ENCODE results near the gene C1QTNF8.

The C1QTNF8 gene

GRCh38 chr16:1125471-1125870 lies 29.4 kb upstream of the C1QTNF8 start:
- TF ChIP-seq TAF1 (IDR thresholded peaks at IDR 0.05; ENCODE audit: borderline replicate concordance, insufficient read depth, low read length) = no peak
- TF ChIP-seq FOXP2 (optimal IDR thresholded peaks at IDR 0.05; ENCODE audit: borderline replicate concordance, extremely low read depth, extremely low read length, insufficient read depth) = no peak
- TF ChIP-seq POLR2AphosphoS5 (IDR thresholded peaks at IDR 0.05; ENCODE audit: low read depth, low read length) = no peak
- no peak for TF ChIP-seq SIN3A (IDR thresholded peaks at IDR 0.05; ENCODE audit: borderline replicate concordance, insufficient read depth, low read length)
- TF ChIP-seq REST (IDR thresholded peaks at IDR 0.05; ENCODE audit: insufficient read depth in 1 of 2, low read depth in 2 of 2, low read length in 2 of 2) = no peak

GRCh38 chr16:1124795-1125194 lies 28.8 kb upstream of the C1QTNF8 start:
- TF ChIP-seq TAF1 (IDR thresholded peaks at IDR 0.05; ENCODE audit: borderline replicate concordance, insufficient read depth, low read length) (no peak), SIN3A (IDR thresholded peaks at IDR 0.05; ENCODE audit: borderline replicate concordance, insufficient read depth, low read length) (no peak), FOXP2 (optimal IDR thresholded peaks at IDR 0.05; ENCODE audit: borderline replicate concordance, extremely low read depth, extremely low read length, insufficient read depth) (no peak), REST (IDR thresholded peaks at IDR 0.05; ENCODE audit: insufficient read depth in 1 of 2, low read depth in 2 of 2, low read length in 2 of 2) (no peak), POLR2AphosphoS5 (IDR thresholded peaks at IDR 0.05; ENCODE audit: low read depth, low read length) (no peak)

- TF ChIP-seq FOXP2 (optimal IDR thresholded peaks at IDR 0.05; ENCODE audit: borderline replicate concordance, extremely low read depth, extremely low read length, insufficient read depth) (no peak), REST (IDR thresholded peaks at IDR 0.05; ENCODE audit: insufficient read depth in 1 of 2, low read depth in 2 of 2, low read length in 2 of 2) (no peak), TAF1 (IDR thresholded peaks at IDR 0.05; ENCODE audit: borderline replicate concordance, insufficient read depth, low read length) (no peak), POLR2AphosphoS5 (IDR thresholded peaks at IDR 0.05; ENCODE audit: low read depth, low read length) (no peak), SIN3A (IDR thresholded peaks at IDR 0.05; ENCODE audit: borderline replicate concordance, insufficient read depth, low read length) (no peak)
Observed at GRCh38 chr16:1124291-1124690, 28.2 kb upstream of the C1QTNF8 start.

GRCh38 chr16:1123525-1124230 lies 27.6 kb upstream of the C1QTNF8 start:
- TF ChIP-seq SIN3A (IDR thresholded peaks at IDR 0.05; ENCODE audit: borderline replicate concordance, insufficient read depth, low read length) (no peak), REST (IDR thresholded peaks at IDR 0.05; ENCODE audit: insufficient read depth in 1 of 2, low read depth in 2 of 2, low read length in 2 of 2) (no peak), POLR2AphosphoS5 (IDR thresholded peaks at IDR 0.05; ENCODE audit: low read depth, low read length) (no peak), FOXP2 (optimal IDR thresholded peaks at IDR 0.05; ENCODE audit: borderline replicate concordance, extremely low read depth, extremely low read length, insufficient read depth) (no peak), TAF1 (IDR thresholded peaks at IDR 0.05; ENCODE audit: borderline replicate concordance, insufficient read depth, low read length) (no peak)

All from PFSK-1 (cell line).